HG03521 (cell line): ENCODE data around the gene ARHGDIB.

Source experiments
- ATAC-seq: cut with Tn5 transposase; IDR thresholded peaks from one replicate; pipeline ENCODE4 v1.9.1; 2021; ENCODE audit warnings: mild to moderate bottlenecking, moderate library complexity; ENCODE audit not compliant: unreplicated experiment

The ARHGDIB gene

GRCh38 chr12:14957551-14958168 lies 3.7 kb downstream of the ARHGDIB start:
- ATAC-seq = no peak

DNA sequence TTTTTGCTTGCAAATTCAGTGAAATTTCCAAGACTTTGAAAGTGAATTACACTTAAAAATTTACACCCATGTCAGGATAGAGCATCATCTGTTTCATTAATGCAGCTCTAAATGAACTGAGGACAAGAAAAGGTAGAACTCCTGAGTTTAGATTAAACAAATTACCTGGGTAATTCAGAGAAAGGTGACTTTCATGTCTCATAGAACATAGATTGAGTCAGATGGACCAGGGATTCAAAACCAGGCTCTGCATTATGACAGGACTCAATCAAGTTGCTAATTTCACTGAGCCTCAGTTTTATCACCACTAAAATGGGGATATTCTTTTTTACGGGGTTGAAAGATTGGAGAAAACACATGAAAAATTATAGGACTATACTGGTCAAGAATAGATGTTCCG lies 4.5 kb downstream of the ARHGDIB start:
- ATAC-seq = no peak

DNA sequence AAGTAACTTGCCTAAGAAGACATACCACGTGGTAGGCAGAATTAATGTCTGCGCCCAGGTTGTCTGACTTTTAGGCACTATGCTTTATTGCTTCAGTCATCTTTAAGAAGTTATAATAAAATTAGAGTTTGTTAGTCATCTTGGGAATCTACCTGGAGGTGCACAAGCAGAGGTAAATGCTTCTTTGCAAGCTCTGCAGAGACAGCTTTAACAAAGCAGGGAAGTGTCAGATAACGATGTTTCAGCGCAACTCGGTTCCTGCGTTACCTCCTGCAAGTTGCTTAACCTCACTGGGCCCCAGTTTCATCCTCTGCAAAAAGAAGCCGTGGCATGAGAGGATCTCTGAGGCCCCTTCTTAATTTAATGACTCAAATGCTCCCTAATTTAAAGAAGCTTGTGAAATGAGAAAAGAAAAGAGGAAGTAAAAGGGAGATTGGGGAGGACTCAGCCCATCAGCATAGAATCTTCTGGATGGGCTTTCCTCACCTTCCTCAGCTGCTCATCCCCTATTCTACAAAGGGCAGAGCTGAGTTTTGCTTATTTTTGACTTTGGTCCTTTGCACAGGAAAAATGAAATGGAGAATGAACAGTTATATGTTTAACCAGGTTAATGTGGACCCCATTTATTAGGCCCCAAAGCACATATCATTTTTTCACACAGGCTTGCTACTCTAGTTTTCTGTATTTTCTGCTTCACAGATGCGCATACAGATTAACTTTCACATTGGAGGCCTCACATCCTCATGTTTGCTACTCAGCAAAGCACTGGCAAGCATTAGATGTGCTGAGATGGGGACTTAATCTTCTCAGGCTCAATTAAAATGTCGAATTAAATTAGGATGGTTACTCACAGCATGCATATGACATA lies 5.1 kb downstream of the ARHGDIB start:
- peak; percentile 22 for ATAC-seq

DNA sequence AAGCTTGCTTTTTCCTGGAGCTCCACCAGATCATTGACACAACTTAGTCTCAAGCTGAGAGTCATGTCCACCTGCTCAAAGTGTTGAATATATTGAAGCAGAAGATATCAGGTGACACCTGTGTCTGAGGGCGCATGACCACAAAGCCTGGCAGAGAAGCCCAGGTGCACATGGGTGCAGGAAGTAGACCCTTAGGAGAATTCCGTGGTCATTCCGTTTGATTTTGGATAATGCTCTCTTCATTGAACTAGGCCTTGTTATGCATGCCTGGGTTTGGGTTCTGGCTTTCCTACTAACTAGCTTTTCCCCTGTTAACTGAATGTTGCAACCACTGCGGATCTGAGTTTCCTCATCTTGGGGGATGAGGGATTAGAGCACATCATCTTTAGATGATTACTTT lies 7.1 kb downstream of the ARHGDIB start:
- ATAC-seq = no peak

DNA sequence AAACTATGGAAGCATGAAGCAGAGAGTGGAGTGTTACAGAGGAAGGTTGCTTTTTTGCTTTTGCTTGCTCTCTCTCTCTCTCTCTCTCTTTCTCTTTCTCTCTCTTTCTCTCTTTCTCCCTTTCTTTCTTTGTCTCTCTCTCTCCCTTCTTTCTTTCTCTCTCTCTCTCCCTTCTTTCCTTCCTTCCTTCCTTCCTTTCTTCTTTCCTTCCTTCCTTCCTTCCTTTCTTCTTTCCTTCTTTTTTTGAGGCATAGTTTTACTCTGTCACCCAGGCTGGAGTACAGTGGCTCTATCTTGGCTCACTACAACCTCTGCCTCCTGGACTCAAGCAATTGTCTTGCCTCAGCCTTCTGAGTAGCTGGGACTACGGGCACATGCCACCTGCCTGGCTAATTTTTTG lies 7.6 kb downstream of the ARHGDIB start:
- no peak for ATAC-seq

GRCh38 chr12:14952299-14952921 lies 9.0 kb downstream of the ARHGDIB start:
- ATAC-seq = peak; percentile 58

DNA sequence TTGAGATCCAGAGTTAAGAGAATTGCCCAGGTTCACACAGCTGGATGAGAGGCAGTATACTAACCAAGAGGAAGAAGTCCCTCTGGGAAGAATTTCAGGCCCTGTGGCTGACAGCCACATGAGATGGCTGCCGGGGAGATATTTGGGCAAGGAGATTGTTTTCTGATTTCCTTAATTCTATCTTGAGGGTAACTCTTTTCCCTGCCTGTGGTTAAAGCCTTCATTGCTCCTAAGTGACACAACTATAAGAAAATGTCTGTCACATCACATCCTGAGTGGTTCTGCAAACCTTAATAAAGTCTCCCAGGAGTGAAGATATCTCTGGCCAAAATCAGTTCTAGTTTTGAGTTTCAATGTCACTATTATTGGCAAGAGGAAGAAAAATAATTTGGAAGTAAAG lies 9.6 kb downstream of the ARHGDIB start:
- ATAC-seq = no peak

DNA sequence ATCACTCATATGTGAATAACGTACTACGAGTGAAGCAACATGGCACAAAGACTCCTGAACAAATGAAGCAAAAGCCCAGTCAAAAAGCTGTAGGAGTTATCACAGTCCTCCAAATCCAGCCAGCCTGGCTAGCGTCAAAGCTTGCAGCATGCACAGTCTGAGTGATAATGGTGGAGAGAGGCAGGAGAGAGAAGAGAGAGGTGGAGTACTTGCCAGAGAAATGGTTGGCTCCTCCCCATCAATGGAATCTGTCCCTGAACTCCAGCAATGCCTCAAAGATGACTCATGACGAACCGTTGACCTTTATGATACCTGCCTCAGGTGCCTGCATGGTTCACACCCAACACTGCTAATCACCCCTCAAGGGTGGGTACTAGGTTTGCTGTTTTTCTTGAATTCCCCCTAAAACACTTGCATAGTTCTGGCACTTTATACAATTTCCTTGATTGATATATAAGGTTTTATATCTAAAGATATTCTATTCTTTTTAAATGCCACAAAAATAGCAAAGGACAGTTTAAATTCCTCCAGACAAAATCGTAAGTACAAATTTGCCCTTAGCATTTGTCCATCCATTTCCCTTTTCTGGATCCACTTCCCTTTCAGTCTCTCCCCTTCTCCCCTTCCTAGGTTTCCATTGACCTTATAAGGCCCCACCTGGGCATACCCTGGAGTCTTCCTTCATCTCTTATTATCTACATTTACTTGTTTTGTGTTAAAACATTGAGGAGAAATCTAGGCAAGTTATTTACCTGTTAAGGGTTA lies 10.2 kb downstream of the ARHGDIB start:
- ATAC-seq = no peak

DNA sequence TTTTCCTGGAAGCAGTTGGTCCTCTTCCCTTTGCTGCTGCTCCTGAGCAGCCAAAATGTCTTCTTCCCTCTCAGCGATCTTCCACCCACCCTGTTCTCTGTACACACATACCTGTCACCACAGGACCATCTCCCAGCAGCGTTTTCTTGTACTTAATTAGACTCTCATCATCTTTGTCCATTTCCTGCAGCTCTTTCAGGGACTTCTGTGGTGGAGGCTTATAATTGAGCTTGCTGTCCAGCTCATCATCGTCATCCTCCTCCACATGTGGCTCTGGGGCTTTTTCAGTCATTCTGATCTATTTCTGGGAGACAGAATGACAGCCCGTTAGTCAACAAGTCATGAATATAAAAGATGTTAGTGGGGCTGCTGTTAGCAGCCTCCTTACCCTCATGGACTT lies 11.0 kb downstream of the ARHGDIB start:
- no peak for ATAC-seq

GRCh38 chr12:14949631-14950030 lies 11.8 kb downstream of the ARHGDIB start:
- no peak for ATAC-seq

DNA sequence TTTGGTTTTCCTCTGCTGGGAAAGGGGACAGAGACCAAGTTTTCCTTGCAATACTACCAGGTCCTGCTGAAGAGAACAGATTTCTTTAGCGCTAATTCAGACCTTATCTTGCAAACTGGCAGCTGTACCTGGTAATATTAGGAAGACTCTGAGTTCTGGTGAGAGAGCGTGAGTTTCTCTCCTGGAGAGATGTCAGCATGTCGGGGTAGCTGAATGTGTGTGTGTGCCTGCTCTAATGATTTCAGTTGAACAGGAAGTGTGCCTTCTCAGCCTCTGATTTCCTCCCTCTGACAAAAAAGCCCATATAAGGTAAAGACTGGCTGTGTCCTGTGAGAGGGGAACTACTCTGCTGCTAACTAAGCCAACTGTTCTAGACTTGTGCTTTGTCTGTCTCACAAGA lies 12.7 kb downstream of the ARHGDIB start:
- ATAC-seq = peak; percentile 91

GRCh38 chr12:14946861-14947260 lies 14.5 kb downstream of the ARHGDIB start:
- ATAC-seq = no peak

- ATAC-seq = no peak
Measured at GRCh38 chr12:14946162-14946561, 15.2 kb downstream of the ARHGDIB start.

- no peak for ATAC-seq
Measured at GRCh38 chr12:14942196-14942931, 19.0 kb downstream of the ARHGDIB start.

DNA sequence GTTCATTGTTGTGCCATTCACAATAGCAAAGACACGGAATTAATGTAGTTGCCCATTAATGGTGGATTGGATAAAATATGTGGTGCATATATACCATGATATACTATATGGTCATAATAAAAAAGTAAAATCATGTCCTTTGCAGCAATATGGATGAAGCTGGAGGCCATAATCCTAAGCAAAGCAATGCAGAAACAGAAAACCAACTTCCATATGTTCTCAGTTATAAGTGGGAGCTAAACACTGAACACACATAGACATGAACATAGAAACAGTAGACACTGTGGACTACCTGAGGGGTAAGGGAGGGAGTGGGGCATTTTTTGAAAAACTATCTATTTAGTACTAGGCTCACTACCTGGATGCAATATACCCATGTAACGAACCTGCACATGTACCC lies 20.0 kb downstream of the ARHGDIB start:
- no peak for ATAC-seq

DNA sequence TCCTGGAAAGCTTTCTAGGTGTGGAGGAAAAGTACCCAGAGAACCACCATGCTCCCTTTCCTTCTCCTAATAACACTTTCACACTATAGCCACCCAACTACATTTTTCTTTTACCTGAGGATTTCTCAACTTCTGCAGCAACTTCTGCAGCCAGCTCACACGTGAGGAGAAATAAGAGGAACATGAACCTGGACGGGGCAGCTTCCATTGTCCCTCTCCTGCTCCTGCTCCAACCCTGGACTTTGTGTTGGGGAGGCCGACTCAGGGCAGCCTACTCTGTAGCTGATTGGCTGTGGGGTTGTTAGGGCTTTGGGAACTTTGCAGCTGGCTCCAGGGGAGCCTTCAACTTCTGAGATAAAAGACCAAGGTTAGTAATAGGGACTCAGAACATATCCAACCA lies 23.1 kb downstream of the ARHGDIB start, which contains the start of gene ERP27:
TSS of gene ERP27 (minus strand) at position 237 of the 400 bp plus-strand sequence. CDS start at position 208, 29 bp downstream.
- ATAC-seq = no peak

DNA sequence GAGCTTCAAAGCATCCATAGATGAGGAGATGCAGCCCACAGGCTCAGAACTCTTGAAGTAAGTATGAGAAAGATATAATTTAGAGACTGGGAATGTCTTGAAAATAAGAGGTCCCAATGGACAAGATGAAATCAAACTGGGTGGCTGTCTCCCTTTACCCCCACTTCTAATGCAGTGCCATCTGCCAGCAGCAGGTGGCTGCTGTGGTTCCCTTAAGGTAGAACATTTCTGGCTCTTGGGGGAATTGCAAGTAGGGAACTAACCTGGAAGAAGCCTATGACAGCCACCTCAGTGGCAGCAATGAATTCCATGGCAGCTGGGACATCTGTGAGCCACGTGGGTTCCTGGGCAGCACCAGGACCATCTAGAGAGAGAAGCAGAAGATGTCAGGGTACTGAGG lies 23.7 kb downstream of the ARHGDIB start:
- ATAC-seq = no peak

GRCh38 chr12:14937014-14937413 lies 24.4 kb downstream of the ARHGDIB start:
- ATAC-seq = no peak

DNA sequence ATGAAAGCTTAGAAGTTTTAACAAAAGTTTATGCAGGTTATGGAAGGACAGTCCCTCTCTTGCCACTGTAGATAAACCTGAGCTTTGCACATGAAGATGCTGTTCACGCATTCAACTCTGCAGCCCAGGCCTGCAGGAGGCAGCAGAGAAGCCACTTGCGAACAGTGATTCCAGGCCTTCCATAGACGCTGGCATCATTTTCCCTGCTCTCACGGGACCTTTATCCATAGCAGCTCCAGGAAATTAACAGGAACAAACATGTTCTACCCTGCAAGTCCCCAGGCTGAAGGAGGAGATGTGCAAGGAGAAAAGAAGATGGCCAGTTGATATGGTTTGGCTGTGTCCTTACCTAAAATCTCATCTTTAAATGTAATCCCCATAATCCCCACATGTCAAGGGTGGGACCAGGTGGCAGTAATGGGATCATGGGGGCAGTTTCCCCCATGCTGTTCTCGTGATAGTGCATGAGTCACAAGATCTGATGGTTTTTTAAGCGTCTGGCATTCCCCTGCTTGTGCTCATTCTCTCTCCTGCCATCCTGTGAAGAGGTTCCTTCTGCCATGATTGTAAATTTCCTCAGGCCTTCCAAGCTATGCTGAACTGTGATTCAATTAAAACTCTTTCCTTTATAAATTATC lies 25.1 kb downstream of the ARHGDIB start:
- ATAC-seq = no peak

DNA sequence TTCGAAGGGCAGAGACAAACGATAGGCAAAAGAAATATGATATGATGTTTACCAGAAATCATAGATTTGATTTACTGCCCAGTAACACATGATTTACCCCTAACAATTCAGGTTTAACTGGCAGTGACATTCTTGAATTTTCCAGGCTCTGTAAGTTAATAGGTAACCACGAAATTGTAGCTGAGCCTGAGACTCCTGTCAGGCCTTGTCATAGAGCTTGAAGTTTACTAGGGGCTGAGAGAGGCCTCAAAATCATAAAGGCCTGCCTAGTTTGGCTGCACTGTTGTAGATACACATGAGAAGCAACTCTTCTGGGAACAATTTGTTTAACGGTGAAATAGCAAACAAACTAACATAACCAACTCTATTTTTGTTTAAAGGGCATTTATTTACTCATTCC lies 26.4 kb downstream of the ARHGDIB start:
- ATAC-seq = no peak
